Measurements from ENCODE around the gene CFAP90.

CFAP90 gene

DNA sequence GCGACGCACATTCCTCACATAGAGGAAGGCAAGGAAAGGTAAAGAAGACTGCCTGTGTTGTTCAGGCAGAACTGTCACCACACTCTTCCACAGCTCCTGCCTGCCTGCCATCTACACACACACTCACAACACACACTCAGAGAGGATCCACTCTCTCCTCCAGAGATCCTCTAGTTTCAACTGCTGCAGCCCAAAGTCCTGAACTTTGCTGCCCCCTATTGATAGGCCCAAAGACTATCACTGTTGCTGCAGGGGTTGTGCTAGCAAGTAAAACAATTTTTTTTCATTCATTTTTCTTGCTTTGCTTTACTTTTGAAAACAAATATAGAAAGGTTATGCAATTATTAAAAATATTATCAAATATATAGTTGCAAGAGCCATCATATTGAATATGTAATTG, 5.9 kb upstream of the CFAP90 start:
- no peak overlapping the region for H3K4me3 ChIP-seq (ENCODE audit: low read depth, low read length)
- TF ChIP-seq, protein P1, sequence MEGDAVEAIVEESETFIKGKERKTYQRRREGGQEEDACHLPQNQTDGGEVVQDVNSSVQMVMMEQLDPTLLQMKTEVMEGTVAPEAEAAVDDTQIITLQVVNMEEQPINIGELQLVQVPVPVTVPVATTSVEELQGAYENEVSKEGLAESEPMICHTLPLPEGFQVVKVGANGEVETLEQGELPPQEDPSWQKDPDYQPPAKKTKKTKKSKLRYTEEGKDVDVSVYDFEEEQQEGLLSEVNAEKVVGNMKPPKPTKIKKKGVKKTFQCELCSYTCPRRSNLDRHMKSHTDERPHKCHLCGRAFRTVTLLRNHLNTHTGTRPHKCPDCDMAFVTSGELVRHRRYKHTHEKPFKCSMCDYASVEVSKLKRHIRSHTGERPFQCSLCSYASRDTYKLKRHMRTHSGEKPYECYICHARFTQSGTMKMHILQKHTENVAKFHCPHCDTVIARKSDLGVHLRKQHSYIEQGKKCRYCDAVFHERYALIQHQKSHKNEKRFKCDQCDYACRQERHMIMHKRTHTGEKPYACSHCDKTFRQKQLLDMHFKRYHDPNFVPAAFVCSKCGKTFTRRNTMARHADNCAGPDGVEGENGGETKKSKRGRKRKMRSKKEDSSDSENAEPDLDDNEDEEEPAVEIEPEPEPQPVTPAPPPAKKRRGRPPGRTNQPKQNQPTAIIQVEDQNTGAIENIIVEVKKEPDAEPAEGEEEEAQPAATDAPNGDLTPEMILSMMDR (IDR thresholded peaks at IDR 0.05; ENCODE audit: borderline replicate concordance, insufficient read depth, low read depth, low read length), result peak; percentile 56; the same call in 1 of the 2 replicates

GRCh38 chr5:7855611-7856010, 4.7 kb upstream of the CFAP90 start:
- TF ChIP-seq, protein P1 (IDR thresholded peaks at IDR 0.05; ENCODE audit: borderline replicate concordance, insufficient read depth, low read depth, low read length), result no peak

DNA sequence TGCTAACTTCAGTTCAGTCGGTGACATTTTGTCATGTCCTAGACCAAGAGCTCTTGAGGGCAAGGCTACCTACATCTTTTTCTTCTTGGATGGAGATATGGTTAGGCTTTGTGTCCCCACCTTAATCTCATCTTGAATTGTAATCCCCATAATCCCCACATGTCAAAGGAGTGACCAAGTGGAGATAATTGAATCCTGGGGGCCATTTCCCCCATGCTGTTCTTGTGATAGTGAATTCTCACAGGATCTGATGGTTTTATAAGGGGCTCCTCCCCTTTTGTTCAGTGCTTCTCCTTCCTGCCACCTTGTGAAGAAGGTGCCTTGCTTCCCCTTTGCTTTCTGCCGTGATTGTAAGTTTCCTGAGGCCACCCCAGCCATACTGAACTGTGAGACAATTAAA, 2.1 kb upstream of the CFAP90 start:
- H3K4me3 ChIP-seq (ENCODE audit: low read depth, low read length), result no peak overlapping the region
- TF ChIP-seq, protein P1 (IDR thresholded peaks at IDR 0.05; ENCODE audit: borderline replicate concordance, insufficient read depth, low read depth, low read length), result no peak

More at GRCh38 chr5:7855611-7856010, 4.7 kb upstream of the CFAP90 start:
- H3K4me3 ChIP-seq (ENCODE audit: low read depth, low read length), result no peak overlapping the region

- TF ChIP-seq, protein P1 (IDR thresholded peaks at IDR 0.05; ENCODE audit: borderline replicate concordance, insufficient read depth, low read depth, low read length), result no peak
- H3K4me3 ChIP-seq (ENCODE audit: low read depth, low read length), result no peak overlapping the region
Observed at GRCh38 chr5:7852542-7852941, 1.6 kb upstream of the CFAP90 start.

DNA sequence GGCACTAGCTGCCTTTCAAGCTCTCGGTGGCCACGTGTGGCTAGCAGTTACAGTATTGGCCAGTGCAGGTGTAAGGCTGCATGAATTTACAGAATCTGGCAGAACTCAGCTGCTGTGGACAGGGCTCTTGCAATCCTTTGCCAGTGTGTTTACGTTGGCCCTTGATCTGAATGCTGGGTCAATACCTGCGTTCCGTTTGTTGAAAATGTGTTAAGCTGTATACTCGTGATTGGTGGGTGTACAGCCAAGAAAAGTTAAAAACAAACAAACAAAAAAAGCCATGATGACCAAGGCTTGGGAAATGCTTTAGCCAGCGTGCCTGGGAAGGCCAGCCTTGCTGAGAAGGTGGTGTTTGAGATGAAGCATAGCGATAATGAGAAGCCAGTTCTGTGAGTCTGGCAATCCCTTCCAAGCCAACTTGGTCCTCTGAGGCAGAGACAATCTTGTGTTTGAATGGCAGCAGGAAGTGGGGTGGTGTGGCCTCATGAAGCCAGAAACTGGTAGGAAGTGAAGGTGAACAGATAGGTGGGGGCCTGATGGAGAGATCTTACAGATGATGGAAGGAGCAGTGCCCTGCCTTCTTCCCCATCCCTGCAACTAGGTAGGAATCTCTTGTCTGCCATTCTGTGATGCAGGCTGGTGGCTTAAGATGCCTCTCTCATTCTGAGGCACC, 820 bp upstream of the CFAP90 start:
- no peak overlapping the region for H3K4me3 ChIP-seq (ENCODE audit: low read depth, low read length)
- TF ChIP-seq, protein P1 (IDR thresholded peaks at IDR 0.05; ENCODE audit: borderline replicate concordance, insufficient read depth, low read depth, low read length), result no peak

DNA sequence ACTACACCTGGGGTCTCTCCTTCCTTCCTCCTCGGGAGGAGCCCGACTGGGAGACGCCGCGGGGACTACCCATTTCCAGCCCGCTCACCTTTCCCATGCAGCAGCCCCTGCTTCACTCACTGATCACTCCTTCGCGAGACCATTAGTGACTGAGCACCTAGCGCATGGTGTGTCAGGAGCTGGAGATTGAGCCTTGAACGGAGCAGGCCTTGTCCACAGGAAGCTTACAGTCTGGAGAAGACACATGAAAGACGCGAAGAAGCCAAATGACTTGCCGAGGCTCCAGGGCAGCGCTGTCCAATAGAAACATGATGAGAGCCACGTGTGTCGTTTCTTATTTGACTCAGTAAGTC, 283 bp upstream of the CFAP90 start:
- no peak overlapping the region for H3K4me3 ChIP-seq (ENCODE audit: low read depth, low read length)
- TF ChIP-seq, protein P1 (IDR thresholded peaks at IDR 0.05; ENCODE audit: borderline replicate concordance, insufficient read depth, low read depth, low read length), result no peak

DNA sequence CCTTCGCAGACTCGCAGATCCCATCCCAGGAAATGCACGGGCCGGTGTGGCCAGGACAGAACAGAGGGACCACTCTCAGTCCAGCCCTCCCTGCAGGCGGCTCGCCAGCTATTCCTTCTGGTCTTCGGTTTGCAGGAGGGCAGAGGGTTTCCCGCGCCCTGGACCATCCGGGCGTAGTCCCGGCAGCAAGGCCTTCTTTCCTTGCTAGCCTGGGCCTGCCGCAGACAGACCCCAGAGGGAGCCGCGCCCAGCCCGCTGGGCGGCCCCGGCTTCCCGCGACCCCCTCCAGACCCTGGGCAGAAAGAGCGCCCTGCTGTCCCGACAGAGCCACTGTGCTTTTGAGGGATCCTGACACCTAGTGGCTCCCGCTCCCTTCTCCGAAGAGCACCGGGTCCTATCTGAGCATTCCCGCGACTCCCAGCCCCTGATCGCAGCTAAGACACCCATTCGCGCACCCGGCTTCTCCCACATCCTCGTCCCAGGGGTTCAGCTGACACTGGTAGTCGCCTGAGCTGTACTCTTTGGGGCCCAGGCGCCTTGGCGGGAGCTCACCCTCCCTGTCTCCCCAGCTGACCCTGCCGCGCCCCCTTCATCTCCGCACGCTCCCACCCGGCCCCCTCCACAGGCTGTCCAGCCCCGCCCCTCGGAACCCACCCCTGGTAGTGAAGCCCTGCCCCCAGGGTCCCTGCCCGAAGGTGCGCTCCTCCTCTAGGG, 1.1 kb downstream of the CFAP90 start:
- no peak overlapping the region for H3K4me3 ChIP-seq (ENCODE audit: low read depth, low read length)
- TF ChIP-seq, protein P1 (IDR thresholded peaks at IDR 0.05; ENCODE audit: borderline replicate concordance, insufficient read depth, low read depth, low read length), result no peak
